Testis (tissue), 3 donors: ENCODE measurements around the gene STAT4. TPM values are rescaled to one million over a fixed set of nuclear protein-coding genes. Genes with fewer than 3 reads are reported as not detected.

Experiments used
- DNase-seq: peaks from one replicate; pipeline ENCODE4 v3.0.0-alpha.2; 2019
- H3K27ac ChIP-seq, 2 donors: fragments of 200-600 bp; sonication (generic); one replicate each; pipeline ENCODE4 v1.5.1; 2019
- H3K27me3 ChIP-seq: fragments of 200-600 bp; sonication (generic); one replicate; pipeline ENCODE4 v1.5.1; 2019
- H3K36me3 ChIP-seq: fragments of 200-600 bp; sonication (generic); one replicate; pipeline ENCODE4 v1.5.1; 2017; ENCODE audit warnings: low read depth; ENCODE audit errors: missing control alignments
- H3K4me1 ChIP-seq: fragments of 200-600 bp; sonication (generic); one replicate; pipeline ENCODE4 v1.5.1; 2019
- H3K4me3 ChIP-seq, 2 donors: fragments of 200-600 bp; sonication (generic); one replicate each; pipeline ENCODE4 v1.5.1; 2017 to 2019
- H3K9me3 ChIP-seq: fragments of 200-600 bp; sonication (generic); one replicate; pipeline ENCODE4 v1.5.1; 2017
- POLR2A ChIP-seq: fragments of 450-650 bp; IDR thresholded peaks from one replicate; pipeline ENCODE4 v1.6.1; 2017; ENCODE audit warnings: antibody characterized with exemption, mild to moderate bottlenecking, moderate library complexity
- WGBS, 2 donors: methylation state at CpG; one replicate each; pipeline ENCODE4 v1.1.5; 2018; 5-methylcytosine and 5-hydroxymethylcytosine counted together
- intact Hi-C: fragments of 100-400 bp; cut with DNase I; formaldehyde crosslinking; loops from one replicate; pipeline ENCODE4 v1.15.1; 2023; ENCODE audit warnings: low total_unique reads
- polyA plus RNA-seq: library from polyadenylated mRNA; stranded (reverse); fragments of 350-450 nt; fragmentation: Illumina TruSeq; extraction: RNeasy Lipid Tissue Mini Kit (QIAGEN cat#74804); gene quantifications from one replicate; pipeline ENCODE4 v1.2.3, GENCODE V29; 2014; ENCODE audit warnings: low read depth, low replicate concordance; ENCODE audit not compliant: insufficient read depth
- total RNA-seq, 2 donors: library from RNA; depleted of rRNA; stranded (reverse); fragments of >200 nt; gene quantifications; one replicate each; pipeline ENCODE4 v1.2.3, GENCODE V29; 2016
- TF ChIP-seq, protein P1 (sequence below), 3 experiments: fragments of 450-650 bp in 2 of 3; fragments of 200-600 bp in 1 of 3; sonication (generic) in 1 of 3; IDR thresholded peaks; one replicate each; pipeline ENCODE4 v1.5.1; 2016 to 2019; ENCODE audit warnings: antibody characterized with exemption in 3 of 3, mild to moderate bottlenecking in 2 of 3, moderate library complexity in 1 of 3

Gene STAT4
- total and polyA plus RNA-seq, 3 donors from 2014 or later, result 23.0 to 59.4 (median 36.4) TPM

DNA sequence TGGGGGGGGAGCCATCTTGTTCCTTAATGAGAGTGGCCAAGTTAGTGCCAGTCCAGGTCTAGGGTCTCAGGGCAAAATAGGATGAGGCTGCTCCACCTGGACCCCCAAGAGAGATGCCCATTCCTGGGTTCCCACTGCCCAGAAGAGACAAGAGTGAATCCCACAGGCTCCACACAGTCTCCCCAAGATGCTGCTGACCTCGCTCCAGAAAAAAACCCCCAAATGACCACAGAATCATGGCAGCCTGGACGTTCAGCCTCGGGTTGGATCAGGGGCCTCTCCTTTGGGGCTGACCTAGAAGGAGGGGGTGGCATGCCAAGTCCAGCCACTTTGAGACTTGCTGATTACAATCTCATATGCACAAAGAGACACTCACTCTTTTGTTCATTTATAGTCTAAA is 161.9 kb downstream of the STAT4 start:
- intact Hi-C loops, result no loop called here
- H3K4me3 ChIP-seq, result no peak overlapping the region

DNA sequence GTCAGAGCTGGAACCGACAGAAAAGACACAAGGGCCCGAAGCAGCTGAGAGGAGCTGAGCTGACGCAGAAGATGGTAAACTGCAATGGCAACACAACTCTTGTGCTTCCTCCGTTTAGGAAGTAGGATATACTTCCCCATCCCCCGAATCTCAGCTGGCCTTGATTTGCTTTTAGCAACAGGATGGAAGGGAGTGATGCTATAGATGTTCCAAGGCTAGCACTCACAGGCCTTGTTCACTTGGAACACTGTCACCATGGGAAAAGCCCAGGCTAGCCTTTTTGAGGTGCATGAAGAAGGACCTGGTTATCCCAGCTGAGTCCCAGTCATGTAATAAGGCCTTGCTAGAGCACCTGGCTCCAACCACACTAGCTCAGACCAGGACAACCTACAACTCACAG is 162.9 kb downstream of the STAT4 start:
- 88 to 91% methylated on average over 5 of the region's 5 CpGs for WGBS, 2 donors
- no peaks in the 10 kb centered on the region for H3K9me3 ChIP-seq
- intact Hi-C loops, result no loop called here
- H3K4me1 ChIP-seq, result no peaks in the 10 kb centered on the region
- no peak for TF ChIP-seq POLR2A
- TF ChIP-seq, protein P1, sequence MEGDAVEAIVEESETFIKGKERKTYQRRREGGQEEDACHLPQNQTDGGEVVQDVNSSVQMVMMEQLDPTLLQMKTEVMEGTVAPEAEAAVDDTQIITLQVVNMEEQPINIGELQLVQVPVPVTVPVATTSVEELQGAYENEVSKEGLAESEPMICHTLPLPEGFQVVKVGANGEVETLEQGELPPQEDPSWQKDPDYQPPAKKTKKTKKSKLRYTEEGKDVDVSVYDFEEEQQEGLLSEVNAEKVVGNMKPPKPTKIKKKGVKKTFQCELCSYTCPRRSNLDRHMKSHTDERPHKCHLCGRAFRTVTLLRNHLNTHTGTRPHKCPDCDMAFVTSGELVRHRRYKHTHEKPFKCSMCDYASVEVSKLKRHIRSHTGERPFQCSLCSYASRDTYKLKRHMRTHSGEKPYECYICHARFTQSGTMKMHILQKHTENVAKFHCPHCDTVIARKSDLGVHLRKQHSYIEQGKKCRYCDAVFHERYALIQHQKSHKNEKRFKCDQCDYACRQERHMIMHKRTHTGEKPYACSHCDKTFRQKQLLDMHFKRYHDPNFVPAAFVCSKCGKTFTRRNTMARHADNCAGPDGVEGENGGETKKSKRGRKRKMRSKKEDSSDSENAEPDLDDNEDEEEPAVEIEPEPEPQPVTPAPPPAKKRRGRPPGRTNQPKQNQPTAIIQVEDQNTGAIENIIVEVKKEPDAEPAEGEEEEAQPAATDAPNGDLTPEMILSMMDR (IDR thresholded peaks at IDR 0.05), result no peak
- no peak overlapping the region for H3K27ac ChIP-seq
- DNase-seq, result no peak
- no peaks in the 10 kb centered on the region for H3K36me3 ChIP-seq
- no peak overlapping the region for H3K4me3 ChIP-seq
- H3K27me3 ChIP-seq, result no peaks in the 10 kb centered on the region

More for the DNA sequence above, 161.9 kb downstream of the STAT4 start:
- TF ChIP-seq, protein P1 (IDR thresholded peaks at IDR 0.05), result no peak
- no peak for TF ChIP-seq POLR2A
- H3K9me3 ChIP-seq, result no peaks in the 10 kb centered on the region
- no peaks in the 10 kb centered on the region for H3K27me3 ChIP-seq
- H3K36me3 ChIP-seq, result no peaks in the 10 kb centered on the region
- 89 to 90% methylated on average over 3 of the region's 3 CpGs for WGBS, 2 donors
- no peak overlapping the region for H3K27ac ChIP-seq
- DNase-seq, result no peak
- H3K4me1 ChIP-seq, result no peaks in the 10 kb centered on the region

DNA sequence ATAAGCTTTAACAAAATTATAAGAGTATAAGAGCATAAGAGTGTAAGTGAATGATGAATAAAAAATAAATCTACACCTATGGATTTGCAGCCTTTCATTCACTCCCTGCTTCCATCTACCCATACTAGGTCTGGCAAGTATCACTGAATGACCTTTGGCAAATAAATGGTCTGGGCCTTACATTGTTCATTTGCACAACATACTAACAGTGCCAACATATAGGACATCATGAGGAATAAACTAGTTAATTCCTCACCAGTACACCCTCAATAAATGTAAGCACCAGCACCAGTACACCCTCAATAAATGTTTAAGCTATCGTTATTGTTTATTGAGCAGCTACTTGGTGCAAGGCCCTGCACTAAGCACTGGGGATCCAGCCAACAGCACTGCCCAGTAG is 163.7 kb downstream of the STAT4 start:
- DNase-seq, result no peak
- TF ChIP-seq, protein P1 (IDR thresholded peaks at IDR 0.05), result no peak
- 90 to 95% methylated on average over 1 of the region's 1 CpG for WGBS, 2 donors
- Histone ChIP-seq H3K4me3 (no peak overlapping the region), H3K36me3 (no peaks in the 10 kb centered on the region), H3K4me1 (no peaks in the 10 kb centered on the region), H3K27me3 (no peaks in the 10 kb centered on the region), H3K9me3 (no peaks in the 10 kb centered on the region), H3K27ac (no peak overlapping the region)
- intact Hi-C loops, result no loop called here

DNA sequence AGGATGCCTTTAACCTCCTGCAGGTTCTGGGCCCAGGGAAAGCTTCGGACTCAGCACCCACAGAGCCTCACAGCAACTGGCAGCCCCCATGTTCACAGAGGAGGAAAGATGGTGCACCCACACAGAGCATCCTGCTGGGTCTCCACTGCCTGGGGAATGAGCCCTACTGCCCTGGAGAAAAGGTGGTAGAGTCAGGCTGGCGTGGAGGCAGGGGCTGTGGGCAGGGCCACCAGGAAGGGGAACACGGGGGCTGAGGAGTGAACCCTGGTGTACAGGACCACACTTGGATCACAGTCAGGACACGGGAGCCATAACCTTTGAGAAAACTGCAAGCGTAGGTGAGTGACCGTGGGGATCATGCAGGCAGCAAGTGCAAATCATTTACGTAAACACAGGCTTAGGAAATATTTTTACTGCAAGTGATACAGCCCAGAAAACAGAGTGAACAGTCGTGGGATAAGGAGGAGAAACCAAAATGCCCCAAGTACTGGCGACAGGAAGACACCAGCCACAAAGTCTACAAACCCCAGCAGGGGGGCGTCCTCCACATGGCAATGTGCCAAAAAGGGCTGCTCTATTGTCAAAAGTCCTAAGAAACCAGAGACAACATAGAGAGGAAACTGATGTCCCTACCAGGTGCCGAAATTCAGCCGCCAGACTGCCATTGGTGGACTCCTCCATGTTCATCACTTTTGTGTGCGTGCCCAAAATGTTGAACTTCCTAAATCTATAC is 164.4 kb downstream of the STAT4 start:
- Histone ChIP-seq H3K9me3 (no peaks in the 10 kb centered on the region), H3K27ac (no peak overlapping the region), H3K36me3 (no peaks in the 10 kb centered on the region), H3K27me3 (no peaks in the 10 kb centered on the region), H3K4me3 (no peak overlapping the region), H3K4me1 (no peaks in the 10 kb centered on the region)
- WGBS, 2 donors, result 81 to 88% methylated on average over 12 to 13 of the region's 13 CpGs
- intact Hi-C loops, result no loop called here
- no peak for DNase-seq
- TF ChIP-seq, protein P1 (IDR thresholded peaks at IDR 0.05), result no peak
- no peak for TF ChIP-seq POLR2A

DNA sequence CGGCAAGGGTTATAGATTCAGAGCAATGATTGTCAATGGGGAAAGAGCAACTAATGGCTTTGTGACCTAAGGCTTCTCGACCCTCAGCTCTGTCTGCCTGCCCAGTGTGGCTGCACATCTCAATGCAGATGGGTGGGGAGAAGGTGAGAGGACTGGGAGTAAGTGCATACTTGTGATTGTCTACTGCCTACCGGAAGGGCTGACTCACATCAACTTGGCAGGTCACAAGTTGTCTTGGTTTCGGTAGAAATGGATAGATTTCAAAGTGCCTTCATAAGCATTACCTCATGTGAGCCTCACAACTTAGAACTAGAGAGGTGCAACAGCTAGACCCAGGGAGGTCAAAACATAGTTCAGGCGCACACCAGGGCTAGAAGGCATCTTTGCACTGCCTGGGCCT is 166.2 kb downstream of the STAT4 start:
- H3K36me3 ChIP-seq, result no peaks in the 10 kb centered on the region
- no peak overlapping the region for H3K4me3 ChIP-seq
- H3K27ac ChIP-seq, result no peak overlapping the region
- no peak for TF ChIP-seq POLR2A
- TF ChIP-seq, protein P1 (IDR thresholded peaks at IDR 0.05), result no peak
- peaks cover 10% of the 10 kb centered on the region for H3K4me1 ChIP-seq
- H3K27me3 ChIP-seq, result no peaks in the 10 kb centered on the region
- intact Hi-C loops, result no loop called here
- DNase-seq, result no peak
- WGBS, 2 donors, result 89 to 95% methylated on average over 5 of the region's 5 CpGs
- H3K9me3 ChIP-seq, result no peaks in the 10 kb centered on the region
